Memory B cell (primary cell): Measurements from ENCODE around the gene WFDC8.
A peak's percentile ranks its signal among the peaks of the same experiment; 100 is the strongest.
"Not testable (repeated sequence)": the region's sequence is repeated elsewhere in the genome, so short reads cannot be mapped to it uniquely, and the experiment has no call there.

ENCODE experiments used
- ATAC-seq: fragments of 150-1000 bp; cut with Tn5 transposase; 2 replicates; pipeline ENCODE4 v1.10.0; 2021; ENCODE audit warnings: low read depth, mild to moderate bottlenecking, moderate library complexity
- DNase-seq, 2 donors: peaks; one replicate each; pipeline ENCODE4 v3.0.0; 2022; ENCODE audit warnings: low spot score in 2 of 2
- H3K27ac Mint-ChIP-seq: one replicate; pipeline ENCODE4 v1.8.0; 2022; ENCODE audit warnings: mild to moderate bottlenecking, moderate library complexity, mixed read lengths
- H3K27me3 Mint-ChIP-seq: one replicate; pipeline ENCODE4 v1.8.0; 2022; ENCODE audit warnings: mixed read lengths
- H3K36me3 Mint-ChIP-seq: one replicate; pipeline ENCODE4 v1.8.0; 2022; ENCODE audit warnings: mild to moderate bottlenecking, mixed read lengths
- H3K4me1 Mint-ChIP-seq: one replicate; pipeline ENCODE4 v1.8.0; 2022; ENCODE audit warnings: mixed read lengths
- H3K4me3 Mint-ChIP-seq: one replicate; pipeline ENCODE4 v1.8.0; 2022; ENCODE audit warnings: mild to moderate bottlenecking, moderate library complexity, mixed read lengths
- H3K9me3 Mint-ChIP-seq: one replicate; pipeline ENCODE4 v1.8.0; 2022; ENCODE audit warnings: mixed read lengths

WFDC8 gene

DNA sequence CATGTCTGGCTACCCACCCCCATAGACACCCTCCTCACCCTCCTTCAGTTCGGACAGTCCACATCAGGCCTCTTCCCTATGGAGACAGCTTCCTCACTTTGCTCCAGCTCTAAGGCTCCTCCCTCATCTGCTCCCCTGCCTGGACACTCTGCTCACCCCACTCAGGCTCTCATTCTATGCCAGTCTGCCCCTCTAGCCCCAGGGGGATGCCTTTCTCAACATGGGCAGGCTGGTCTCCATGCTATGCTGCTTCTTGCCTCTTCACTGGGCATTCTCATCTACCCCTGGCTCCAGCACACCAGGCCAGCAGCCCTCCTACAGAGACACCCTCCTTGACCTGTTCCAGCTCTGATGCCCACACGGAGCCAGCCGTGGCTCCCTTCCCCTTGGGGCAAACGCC is at the start of gene WFDC8:
WFDC8 (minus strand) TSS at position 101 of the 400 bp plus-strand sequence; CDS start at position 64, 37 bp downstream.
- Mint-ChIP-seq H3K27ac (no peak within 1 kb of the TSS), H3K4me3 (no peak within 1 kb of the TSS), H3K4me1 (no peaks in the 10 kb centered on the region), H3K9me3 (no peaks in the 10 kb centered on the region), H3K27me3 (peaks cover 10% of the 10 kb centered on the region), H3K36me3 (no peaks in the 10 kb centered on the region)
- DNase-seq (no peak), ATAC-seq (no peak)

DNA sequence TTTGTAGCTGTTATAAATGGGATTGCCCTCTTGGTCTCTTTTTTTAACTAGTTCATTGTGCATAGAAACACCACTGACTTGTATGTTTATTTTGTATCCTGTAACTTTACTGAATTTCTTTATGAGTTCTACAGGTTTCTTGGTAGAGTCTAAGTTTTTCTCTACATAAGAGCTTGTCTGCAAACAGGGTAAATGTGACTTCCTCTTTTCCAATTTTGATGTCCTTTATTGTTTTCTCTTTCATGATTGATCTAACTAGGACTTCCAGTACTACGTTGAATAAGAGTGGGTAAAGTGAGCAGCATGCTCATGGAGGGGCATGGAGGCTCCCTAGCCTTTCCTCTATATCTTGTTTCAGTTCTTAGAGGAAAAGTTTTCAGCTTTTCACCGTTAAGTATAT is 47.5 kb upstream of the WFDC8 start:
- peaks cover 4% of the 10 kb centered on the region for H3K4me1 Mint-ChIP-seq
- H3K27ac Mint-ChIP-seq, result no peak overlapping the region
- no peak for ATAC-seq
- no peak overlapping the region for H3K4me3 Mint-ChIP-seq
- H3K27me3 Mint-ChIP-seq, result peaks cover 13% of the 10 kb centered on the region
- DNase-seq, result no peak
- peaks cover 3% of the 10 kb centered on the region for H3K9me3 Mint-ChIP-seq
- no peaks in the 10 kb centered on the region for H3K36me3 Mint-ChIP-seq

DNA sequence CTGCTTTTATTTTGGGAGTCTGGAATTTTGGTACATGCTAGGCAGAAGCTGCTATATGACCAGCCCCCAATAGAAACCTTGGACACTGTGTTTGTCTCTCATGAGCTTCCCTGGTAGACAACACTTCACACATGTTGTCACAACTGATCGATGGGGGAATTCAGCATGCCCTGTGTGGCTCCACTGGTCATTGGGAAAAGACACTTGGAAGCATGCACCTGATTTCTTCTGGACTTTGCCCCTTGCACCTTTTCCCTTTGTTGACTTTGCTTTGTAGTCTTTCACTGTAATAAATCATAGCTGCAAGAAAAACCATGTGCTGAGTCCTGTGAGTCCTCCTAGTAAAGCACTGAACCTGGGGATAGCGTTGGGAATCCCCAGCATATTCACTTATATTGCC is 42.5 kb upstream of the WFDC8 start:
- peaks cover 1% of the 10 kb centered on the region for H3K36me3 Mint-ChIP-seq
- H3K4me1 Mint-ChIP-seq, result no peaks in the 10 kb centered on the region
- no peak overlapping the region for H3K4me3 Mint-ChIP-seq
- peaks cover 5% of the 10 kb centered on the region for H3K9me3 Mint-ChIP-seq
- no peak overlapping the region for H3K27ac Mint-ChIP-seq
- no peak for ATAC-seq
- no peak for DNase-seq
- peaks cover 4% of the 10 kb centered on the region for H3K27me3 Mint-ChIP-seq

DNA sequence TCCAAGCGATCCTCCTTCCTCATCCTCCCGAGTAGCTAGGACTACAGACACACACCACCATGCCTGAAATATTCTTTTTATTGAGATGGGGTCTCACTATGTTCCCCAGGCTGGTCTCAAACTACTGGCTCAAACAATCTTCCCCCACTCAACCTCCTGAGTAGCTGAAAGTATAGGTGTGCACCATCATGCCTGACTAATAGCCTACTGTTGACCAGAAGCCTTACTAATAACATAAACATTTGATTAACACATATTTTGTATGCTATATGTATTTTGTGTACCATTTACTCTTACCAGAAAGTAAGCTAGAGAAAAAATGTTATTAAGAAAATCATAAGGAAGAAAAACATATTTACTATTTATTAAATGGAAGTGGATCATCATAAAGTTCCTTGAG is 38.5 kb upstream of the WFDC8 start:
- ATAC-seq (no peak), DNase-seq (no peak)
- Mint-ChIP-seq H3K4me3 (no peak overlapping the region), H3K27me3 (peaks cover 6% of the 10 kb centered on the region), H3K36me3 (peaks cover 1% of the 10 kb centered on the region), H3K27ac (no peak overlapping the region), H3K4me1 (no peaks in the 10 kb centered on the region), H3K9me3 (peaks cover 3% of the 10 kb centered on the region)

DNA sequence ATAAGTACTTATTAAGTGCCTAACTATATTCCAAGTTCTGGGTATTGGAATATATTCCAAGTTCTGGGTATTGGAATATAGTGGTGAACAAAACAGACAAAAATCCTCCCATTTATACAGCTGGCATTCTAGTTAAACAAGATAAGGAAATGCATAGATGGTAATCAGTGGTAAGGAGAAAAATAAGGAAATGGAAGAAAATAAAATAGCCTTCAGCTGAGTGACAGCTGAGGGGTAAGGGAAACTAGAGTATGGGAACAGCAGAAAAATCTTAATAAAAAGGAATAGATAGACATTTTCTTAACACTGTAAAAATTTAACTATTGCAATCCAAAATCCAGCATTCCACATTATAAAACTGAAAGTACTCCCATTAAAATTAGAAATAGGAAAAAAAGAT is 33.2 kb upstream of the WFDC8 start:
- no peaks in the 10 kb centered on the region for H3K4me1 Mint-ChIP-seq
- DNase-seq (no peak), ATAC-seq (no peak)
- peaks cover 2% of the 10 kb centered on the region for H3K36me3 Mint-ChIP-seq
- no peak overlapping the region for H3K4me3 Mint-ChIP-seq
- H3K27me3 Mint-ChIP-seq, result peaks cover 21% of the 10 kb centered on the region
- no peak overlapping the region for H3K27ac Mint-ChIP-seq
- peaks cover 2% of the 10 kb centered on the region for H3K9me3 Mint-ChIP-seq

GRCh38 chr20:45611054-45611453 is 32.0 kb upstream of the WFDC8 start:
- no peaks in the 10 kb centered on the region for H3K4me1 Mint-ChIP-seq
- no peak overlapping the region for H3K4me3 Mint-ChIP-seq
- no peak overlapping the region for H3K27ac Mint-ChIP-seq
- H3K9me3 Mint-ChIP-seq, result peaks cover 3% of the 10 kb centered on the region
- DNase-seq (no peak), ATAC-seq (no peak)
- peaks cover 20% of the 10 kb centered on the region for H3K27me3 Mint-ChIP-seq
- peaks cover 2% of the 10 kb centered on the region for H3K36me3 Mint-ChIP-seq

DNA sequence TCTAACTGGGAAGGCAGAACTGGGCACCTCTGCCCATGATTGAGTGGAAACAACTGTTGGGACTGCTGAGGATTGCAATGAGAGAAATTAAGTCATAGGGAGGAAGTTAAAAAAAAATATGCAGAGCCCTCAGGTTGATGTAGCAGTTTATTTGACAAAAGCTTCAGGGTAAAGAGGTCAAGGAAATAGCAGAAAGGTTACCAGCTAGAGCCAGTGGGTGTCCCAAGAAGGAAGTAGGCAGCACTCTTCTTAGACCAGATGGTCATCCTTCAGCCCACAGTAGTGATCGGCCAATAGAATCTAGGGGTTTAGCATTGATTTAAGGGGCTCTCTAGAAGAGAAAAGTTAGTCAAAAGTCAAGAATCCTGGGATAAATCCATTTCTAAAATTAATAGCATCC is 28.7 kb upstream of the WFDC8 start:
- ATAC-seq, result no peak
- no peaks in the 10 kb centered on the region for H3K4me1 Mint-ChIP-seq
- no peak overlapping the region for H3K4me3 Mint-ChIP-seq
- DNase-seq, result no peak
- H3K27ac Mint-ChIP-seq, result no peak overlapping the region
- peaks cover 5% of the 10 kb centered on the region for H3K9me3 Mint-ChIP-seq
- H3K27me3 Mint-ChIP-seq, result peaks cover 16% of the 10 kb centered on the region
- H3K36me3 Mint-ChIP-seq, result peaks cover 4% of the 10 kb centered on the region

DNA sequence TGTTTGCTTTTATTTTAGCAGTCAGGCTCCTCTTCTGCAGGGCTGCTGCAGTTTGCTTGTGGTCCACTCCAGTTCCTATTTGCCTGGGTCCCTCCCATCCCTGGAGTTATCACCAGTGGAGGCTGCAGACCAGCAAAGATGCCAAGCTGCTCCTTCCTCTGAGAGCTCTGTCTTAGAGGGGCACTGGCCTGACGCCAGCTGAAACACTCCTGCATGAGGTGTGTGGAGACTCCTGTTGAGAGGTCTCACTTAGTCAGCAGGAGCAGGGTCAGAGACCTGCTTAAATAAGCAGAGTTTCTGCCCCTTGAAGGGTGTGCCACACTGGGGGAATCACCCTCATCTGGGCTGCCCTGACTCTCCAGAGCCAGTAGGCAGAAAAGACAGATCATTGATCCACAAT is 16.2 kb upstream of the WFDC8 start:
- H3K4me3 Mint-ChIP-seq, result no peak overlapping the region
- DNase-seq (no peak), ATAC-seq (no peak)
- H3K27ac Mint-ChIP-seq, result no peak overlapping the region
- H3K4me1 Mint-ChIP-seq, result peaks cover 2% of the 10 kb centered on the region
- H3K36me3 Mint-ChIP-seq, result peaks cover 3% of the 10 kb centered on the region
- peaks cover 17% of the 10 kb centered on the region for H3K27me3 Mint-ChIP-seq
- H3K9me3 Mint-ChIP-seq, result peaks cover 3% of the 10 kb centered on the region

DNA sequence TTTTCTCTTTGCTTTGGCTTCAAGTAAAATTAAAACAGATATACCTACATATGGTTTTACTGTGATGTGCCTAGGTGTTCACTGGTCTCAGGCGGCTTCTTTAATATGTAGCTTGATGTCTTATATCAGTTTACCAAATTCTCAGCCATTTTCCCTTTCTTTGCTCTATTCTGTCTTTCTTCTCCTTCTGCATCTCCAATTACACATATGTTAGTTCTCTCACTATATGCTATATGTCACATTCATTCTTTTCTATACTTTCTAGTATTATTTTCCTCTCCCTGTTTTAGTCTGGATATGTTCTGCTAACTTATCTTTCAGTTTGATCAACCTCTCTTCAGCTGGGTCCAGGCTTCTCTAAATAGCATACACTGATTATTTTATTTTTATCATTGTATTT is 14.4 kb upstream of the WFDC8 start:
- no peak overlapping the region for H3K27ac Mint-ChIP-seq
- ATAC-seq (no peak), DNase-seq (no peak)
- H3K36me3 Mint-ChIP-seq, result peaks cover 3% of the 10 kb centered on the region
- H3K4me1 Mint-ChIP-seq, result peaks cover 2% of the 10 kb centered on the region
- peaks cover 12% of the 10 kb centered on the region for H3K27me3 Mint-ChIP-seq
- peaks cover 3% of the 10 kb centered on the region for H3K9me3 Mint-ChIP-seq
- H3K4me3 Mint-ChIP-seq, result no peak overlapping the region

DNA sequence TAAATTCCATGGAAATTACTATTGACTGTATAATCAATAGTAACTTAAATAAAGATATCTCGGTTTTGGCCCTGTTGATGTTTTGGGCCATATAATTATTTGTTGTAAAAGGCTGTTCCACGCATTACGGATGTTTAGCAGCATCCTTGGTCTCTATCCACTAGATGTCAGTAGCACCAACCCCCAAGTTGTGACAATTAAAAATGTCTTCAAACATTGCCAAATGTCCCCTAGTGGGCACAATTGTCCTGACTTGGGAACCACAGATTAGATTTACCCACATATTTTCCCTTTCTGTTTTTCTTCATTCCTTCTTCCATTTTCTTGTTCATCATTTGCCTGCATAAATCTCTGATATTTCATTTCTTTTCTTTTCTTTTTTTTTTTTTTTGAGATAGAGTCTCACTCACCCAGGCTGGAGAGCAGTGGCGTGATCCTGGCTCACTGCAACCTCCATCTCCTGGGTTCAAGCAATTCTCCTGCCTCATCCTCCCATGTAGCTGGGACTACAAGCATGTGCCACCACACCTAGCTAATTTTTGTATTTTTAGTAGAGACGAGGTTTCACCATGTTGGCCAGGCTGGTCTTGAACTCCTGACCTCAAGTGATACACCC is 13.6 kb upstream of the WFDC8 start:
- ATAC-seq, result peak; percentile 78
- H3K27ac Mint-ChIP-seq, result no peak overlapping the region
- H3K36me3 Mint-ChIP-seq, result peaks cover 3% of the 10 kb centered on the region
- peaks cover 2% of the 10 kb centered on the region for H3K4me1 Mint-ChIP-seq
- peaks cover 9% of the 10 kb centered on the region for H3K27me3 Mint-ChIP-seq
- peaks cover 3% of the 10 kb centered on the region for H3K9me3 Mint-ChIP-seq
- DNase-seq, result peak in 1 of 2 donors; percentile 37
- H3K4me3 Mint-ChIP-seq, result no peak overlapping the region

GRCh38 chr20:45589725-45590124 is 10.6 kb upstream of the WFDC8 start:
- H3K9me3 Mint-ChIP-seq, result peaks cover 3% of the 10 kb centered on the region
- peaks cover 6% of the 10 kb centered on the region for H3K27me3 Mint-ChIP-seq
- H3K4me1 Mint-ChIP-seq, result peaks cover 2% of the 10 kb centered on the region
- no peak overlapping the region for H3K27ac Mint-ChIP-seq
- DNase-seq (no peak), ATAC-seq (no peak)
- H3K36me3 Mint-ChIP-seq, result peaks cover 3% of the 10 kb centered on the region
- no peak overlapping the region for H3K4me3 Mint-ChIP-seq

DNA sequence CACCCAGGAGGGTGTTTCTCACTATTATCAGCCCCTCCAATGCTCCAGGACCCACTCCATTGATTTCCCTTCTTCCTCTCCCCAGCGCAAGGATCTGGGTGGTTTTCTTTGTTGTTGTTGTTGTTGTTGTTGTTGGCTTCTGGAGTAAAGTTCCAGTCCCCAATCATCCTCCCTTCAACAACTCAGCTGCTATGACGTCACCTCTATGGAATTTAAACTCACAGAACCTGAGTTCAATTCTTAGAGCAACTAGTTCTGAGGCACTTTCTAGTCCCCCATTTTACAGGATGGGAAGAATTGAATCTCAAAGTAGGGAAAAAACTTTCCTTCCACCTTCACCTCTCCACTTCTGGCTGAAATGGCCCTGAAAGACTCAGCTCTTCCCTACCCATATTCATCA is 9.7 kb upstream of the WFDC8 start:
- Mint-ChIP-seq H3K27me3 (peaks cover 4% of the 10 kb centered on the region), H3K36me3 (peaks cover 3% of the 10 kb centered on the region), H3K4me1 (peaks cover 2% of the 10 kb centered on the region), H3K4me3 (no peak overlapping the region), H3K9me3 (peaks cover 3% of the 10 kb centered on the region), H3K27ac (no peak overlapping the region)
- no peak for ATAC-seq
- DNase-seq, result no peak

GRCh38 chr20:45585986-45586385 is 6.9 kb upstream of the WFDC8 start:
- not testable (repeated sequence) for H3K27ac Mint-ChIP-seq, H3K36me3 Mint-ChIP-seq, H3K4me3 Mint-ChIP-seq, H3K4me1 Mint-ChIP-seq, DNase-seq, H3K27me3 Mint-ChIP-seq, H3K9me3 Mint-ChIP-seq, ATAC-seq

- not testable (repeated sequence) for H3K4me3 Mint-ChIP-seq, DNase-seq, H3K27ac Mint-ChIP-seq, H3K9me3 Mint-ChIP-seq, H3K4me1 Mint-ChIP-seq, ATAC-seq, H3K36me3 Mint-ChIP-seq, H3K27me3 Mint-ChIP-seq
Measured at GRCh38 chr20:45584294-45584693, 5.2 kb upstream of the WFDC8 start.

DNA sequence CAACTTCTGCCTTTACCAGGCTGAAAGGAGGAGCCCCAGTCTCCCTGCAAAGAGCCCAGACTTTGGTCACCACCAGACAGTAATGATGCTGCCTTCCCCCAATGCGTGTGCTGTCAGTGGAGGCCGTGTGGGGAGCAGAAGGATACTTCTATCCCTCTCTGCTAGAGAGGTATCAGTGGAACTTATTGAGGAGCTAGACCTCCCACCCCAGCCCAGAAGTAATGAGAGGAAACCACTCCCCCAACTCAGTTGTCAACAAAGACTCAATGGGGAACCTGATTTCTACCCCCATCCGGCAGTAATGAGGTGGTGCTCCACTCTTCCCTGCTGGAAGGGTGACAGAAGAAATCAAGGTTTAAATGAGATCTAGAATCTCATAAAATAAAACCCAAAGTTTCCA is 4.4 kb upstream of the WFDC8 start:
- H3K27me3 Mint-ChIP-seq, result peaks cover 10% of the 10 kb centered on the region
- no peak for ATAC-seq
- no peak overlapping the region for H3K27ac Mint-ChIP-seq
- no peak for DNase-seq
- H3K9me3 Mint-ChIP-seq, result no peaks in the 10 kb centered on the region
- no peak overlapping the region for H3K4me3 Mint-ChIP-seq
- no peaks in the 10 kb centered on the region for H3K4me1 Mint-ChIP-seq
- H3K36me3 Mint-ChIP-seq, result no peaks in the 10 kb centered on the region
